SK-N-SH (cell line): ENCODE results near the gene GLCCI1. TPM values are rescaled to one million over a fixed set of nuclear protein-coding genes. Genes with fewer than 3 reads are reported as not detected.

Source experiments
- CTCF ChIA-PET: fragments of 300-600, 350-600 bp; formaldehyde crosslinking; extraction: SDS; loops from one replicate; lab custom pipeline; 2021; lab: Yijun Ruan, JAX
- POLR2A ChIA-PET: fragments of 350-600 bp; sonication (Branson Sonifier 250); formaldehyde crosslinking; extraction: SDS; loops from one replicate; lab custom pipeline; 2020; ENCODE audit warnings: antibody characterized with exemption, inconsistent platforms; lab: Yijun Ruan, JAX
- DNase-seq: peaks from one replicate; pipeline ENCODE4 v3.0.0; 2012
- H2AFZ ChIP-seq: fragments of 200-600 bp; sonication (generic); 2 replicates; pipeline ENCODE4 v1.8.1; 2016; ENCODE audit warnings: antibody characterized with exemption, mild to moderate bottlenecking, low read depth
- H3F3A ChIP-seq: fragments of 200-600 bp; sonication (generic); replicated peaks from 2 replicates; pipeline ENCODE3; 2016; ENCODE audit warnings: antibody characterized with exemption, mild to moderate bottlenecking; ENCODE audit not compliant: insufficient read depth
- H3K27ac ChIP-seq, 2 experiments: fragments of 200-500 bp in 1 of 2; fragments of 200-600 bp in 1 of 2; sonication (Bioruptor generic) in 1 of 2; sonication (generic), shearing (Covaris generic) in 1 of 2; 2 replicates each; pipeline versions ENCODE4 v1.5.1 to v1.6.1; 2014 to 2016; ENCODE audit warnings: low read depth in 2 of 2, inconsistent platforms in 1 of 2, low read length in 1 of 2, mild to moderate bottlenecking in 1 of 2, mixed read lengths in 1 of 2
- H3K27me3 ChIP-seq: fragments of 200-600 bp; sonication (generic), shearing (Covaris generic); 2 replicates; pipeline ENCODE4 v1.6.1; 2016; ENCODE audit warnings: mixed run types; ENCODE audit not compliant: insufficient read depth
- H3K36me3 ChIP-seq, 2 experiments: fragments of 200-500 bp in 1 of 2; fragments of 200-600 bp in 1 of 2; sonication (Bioruptor generic) in 1 of 2; sonication (generic) in 1 of 2; replicated peaks in 1 of 2; 2 replicates each; pipeline versions ENCODE3 to v1.5.1; 2014 to 2016; ENCODE audit warnings: low read length in 1 of 2, mild to moderate bottlenecking in 1 of 2; ENCODE audit not compliant: insufficient read depth in 2 of 2, control insufficient read depth in 1 of 2
- H3K4me1 ChIP-seq, 2 experiments: fragments of 200-500 bp in 1 of 2; fragments of 200-600 bp in 1 of 2; sonication (Bioruptor generic) in 1 of 2; sonication (generic), shearing (Covaris generic) in 1 of 2; 2 replicates each; pipeline versions ENCODE4 v1.5.1 to v1.6.1; 2014 to 2016; ENCODE audit warnings: low read depth in 1 of 2, low read length in 1 of 2, mixed run types in 1 of 2; ENCODE audit not compliant: insufficient read depth in 2 of 2, control insufficient read depth in 1 of 2
- H3K4me2 ChIP-seq: fragments of 200-600 bp; sonication (generic), shearing (Covaris generic); 2 replicates; pipeline ENCODE4 v1.6.1; 2017; ENCODE audit warnings: mixed run types
- H3K4me3 ChIP-seq, 2 experiments: fragments of 200-500 bp in 1 of 2; fragments of 200-600 bp in 1 of 2; sonication (Bioruptor generic) in 1 of 2; sonication (generic), shearing (Covaris generic) in 1 of 2; 2 replicates each; pipeline versions ENCODE4 v1.5.1 to v1.8.1; 2014 to 2016; ENCODE audit warnings: low read depth in 2 of 2, inconsistent platforms in 1 of 2, low read length in 1 of 2, mild to moderate bottlenecking in 1 of 2, mixed read lengths in 1 of 2, moderate library complexity in 1 of 2
- H3K79me2 ChIP-seq: fragments of 200-600 bp; sonication (generic); 2 replicates; pipeline ENCODE4 v1.8.1; 2017; ENCODE audit warnings: mild to moderate bottlenecking; ENCODE audit not compliant: insufficient read depth
- H3K9ac ChIP-seq: fragments of 200-600 bp; sonication (generic); 2 replicates; pipeline ENCODE4 v1.6.1; 2017; ENCODE audit warnings: mixed run types
- H3K9me2 ChIP-seq: fragments of 200-600 bp; sonication (generic); 2 replicates; pipeline ENCODE4 v1.6.1; 2017; ENCODE audit warnings: mixed run types
- H3K9me3 ChIP-seq: fragments of 200-600 bp; sonication (generic); 2 replicates; pipeline ENCODE4 v1.6.1; 2017; ENCODE audit warnings: mixed run types, mild to moderate bottlenecking, moderate library complexity
- H4K20me1 ChIP-seq: fragments of 200-600 bp; sonication (generic); 2 replicates; pipeline ENCODE4 v1.6.1; 2017; ENCODE audit warnings: mild to moderate bottlenecking, mixed run types; ENCODE audit not compliant: insufficient read depth
- ELF1 ChIP-seq: IDR thresholded peaks from 2 replicates; pipeline ENCODE4 v1.4.0; 2012
- FOXM1 ChIP-seq: IDR thresholded peaks from 2 replicates; pipeline ENCODE4 v1.4.0; 2012; ENCODE audit warnings: low read depth, mild to moderate bottlenecking
- GABPA ChIP-seq: IDR thresholded peaks from 2 replicates; pipeline ENCODE4 v1.4.0; 2012; ENCODE audit warnings: low read depth, mild to moderate bottlenecking
- JUND ChIP-seq: IDR thresholded peaks from 2 replicates; pipeline ENCODE4 v1.4.0; 2012
- MAX ChIP-seq: IDR thresholded peaks from 2 replicates; pipeline ENCODE4 v1.4.0; 2012; ENCODE audit warnings: low read depth
- NFIC ChIP-seq: IDR thresholded peaks from 2 replicates; pipeline ENCODE4 v1.4.0; 2012; ENCODE audit warnings: borderline replicate concordance
- NRF1 ChIP-seq: IDR thresholded peaks from 2 replicates; pipeline ENCODE4 v1.6.1; 2012; ENCODE audit warnings: low read depth, mild to moderate bottlenecking, low read length
- POLR2AphosphoS5 ChIP-seq: IDR thresholded peaks from 2 replicates; pipeline ENCODE4 v1.6.1; 2012; ENCODE audit warnings: low read depth, low read length
- REST ChIP-seq: IDR thresholded peaks from 2 replicates; pipeline ENCODE4 v1.6.1; 2012; ENCODE audit warnings: mild to moderate bottlenecking, low read depth, low read length, moderate library complexity
- RFX5 ChIP-seq: IDR thresholded peaks from 2 replicates; pipeline ENCODE4 v1.6.1; 2012; ENCODE audit warnings: mild to moderate bottlenecking, improper control_type of control experiment, low read length
- SIN3A ChIP-seq: IDR thresholded peaks from 2 replicates; pipeline ENCODE4 v1.6.1; 2012; ENCODE audit warnings: low read depth, mild to moderate bottlenecking, low read length, moderate library complexity, borderline replicate concordance
- TCF12 ChIP-seq: IDR thresholded peaks from 2 replicates; pipeline ENCODE4 v1.4.0; 2012
- YY1 ChIP-seq: IDR thresholded peaks from 2 replicates; pipeline ENCODE4 v1.4.0; 2012; ENCODE audit warnings: low read depth, mild to moderate bottlenecking
- ZBTB33 ChIP-seq: IDR thresholded peaks from 2 replicates; pipeline ENCODE4 v1.4.0; 2012; ENCODE audit warnings: low read depth, borderline replicate concordance
- WGBS: methylation state at CpG from one replicate; pipeline ENCODE4 v1.1.6; 2017; ENCODE audit warnings: low lambda C conversion rate; 5-methylcytosine and 5-hydroxymethylcytosine counted together
- polyA plus RNA-seq, 3 experiments: library from polyadenylated mRNA; depleted of rRNA; stranded (reverse); fragments of >200 nt; gene quantifications; 2 replicates each; pipeline ENCODE4 v1.2.3, GENCODE V29; 2012
- TF ChIP-seq, protein P1 (sequence below): fragments of 200-600 bp; sonication (generic); IDR thresholded peaks from 2 replicates; pipeline ENCODE4 v1.6.1; 2017; ENCODE audit warnings: antibody characterized with exemption, mild to moderate bottlenecking, moderate library complexity
- TF ChIP-seq, protein P2 (sequence below): IDR thresholded peaks from 2 replicates; pipeline ENCODE4; 2012

Gene GLCCI1
- polyA plus RNA-seq, 1 of the 3 experiments (the other 2 are of a cell fraction) = 5.5 TPM

GRCh38 chr7:8131694-8132605 lies 163.4 kb downstream of the GLCCI1 start:
- Histone ChIP-seq H3K27me3 (no peaks in the 10 kb centered on the region), H3K9me3 (no peaks in the 10 kb centered on the region), H2AFZ (no peak overlapping the region), H3K9me2 (no peaks in the 10 kb centered on the region), H3F3A (no peaks in the 10 kb centered on the region), H3K27ac (no peak overlapping the region), H3K4me1 (no peaks in the 10 kb centered on the region), H3K36me3 (peaks cover 0 to 4% of the 10 kb centered on the region in 2 experiments), H3K79me2 (no peaks in the 10 kb centered on the region), H3K4me2 (no peak overlapping the region), H3K9ac (no peak overlapping the region), H3K4me3 (no peak overlapping the region), H4K20me1 (no peaks in the 10 kb centered on the region)
- no peak for DNase-seq
- CTCF ChIA-PET = interaction anchor here (1.3 kb wide), 1 partner anchor 10 kb away, joined by 3 read pairs; no protein-coding TSS in a partner anchor
- WGBS = 37% methylated on average over 5 of the region's 5 CpGs
- POLR2A ChIA-PET = no interaction called here
- TF ChIP-seq YY1 (no peak), MAX (no peak), SIN3A (no peak), ZBTB33 (no peak), GABPA (no peak), NFIC (no peak), REST (no peak), JUND (no peak), FOXM1 (no peak), TCF12 (no peak), NRF1 (no peak), RFX5 (no peak), ELF1 (no peak), POLR2AphosphoS5 (no peak)
- TF ChIP-seq, protein P1, sequence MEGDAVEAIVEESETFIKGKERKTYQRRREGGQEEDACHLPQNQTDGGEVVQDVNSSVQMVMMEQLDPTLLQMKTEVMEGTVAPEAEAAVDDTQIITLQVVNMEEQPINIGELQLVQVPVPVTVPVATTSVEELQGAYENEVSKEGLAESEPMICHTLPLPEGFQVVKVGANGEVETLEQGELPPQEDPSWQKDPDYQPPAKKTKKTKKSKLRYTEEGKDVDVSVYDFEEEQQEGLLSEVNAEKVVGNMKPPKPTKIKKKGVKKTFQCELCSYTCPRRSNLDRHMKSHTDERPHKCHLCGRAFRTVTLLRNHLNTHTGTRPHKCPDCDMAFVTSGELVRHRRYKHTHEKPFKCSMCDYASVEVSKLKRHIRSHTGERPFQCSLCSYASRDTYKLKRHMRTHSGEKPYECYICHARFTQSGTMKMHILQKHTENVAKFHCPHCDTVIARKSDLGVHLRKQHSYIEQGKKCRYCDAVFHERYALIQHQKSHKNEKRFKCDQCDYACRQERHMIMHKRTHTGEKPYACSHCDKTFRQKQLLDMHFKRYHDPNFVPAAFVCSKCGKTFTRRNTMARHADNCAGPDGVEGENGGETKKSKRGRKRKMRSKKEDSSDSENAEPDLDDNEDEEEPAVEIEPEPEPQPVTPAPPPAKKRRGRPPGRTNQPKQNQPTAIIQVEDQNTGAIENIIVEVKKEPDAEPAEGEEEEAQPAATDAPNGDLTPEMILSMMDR = no peak
- TF ChIP-seq, protein P2, sequence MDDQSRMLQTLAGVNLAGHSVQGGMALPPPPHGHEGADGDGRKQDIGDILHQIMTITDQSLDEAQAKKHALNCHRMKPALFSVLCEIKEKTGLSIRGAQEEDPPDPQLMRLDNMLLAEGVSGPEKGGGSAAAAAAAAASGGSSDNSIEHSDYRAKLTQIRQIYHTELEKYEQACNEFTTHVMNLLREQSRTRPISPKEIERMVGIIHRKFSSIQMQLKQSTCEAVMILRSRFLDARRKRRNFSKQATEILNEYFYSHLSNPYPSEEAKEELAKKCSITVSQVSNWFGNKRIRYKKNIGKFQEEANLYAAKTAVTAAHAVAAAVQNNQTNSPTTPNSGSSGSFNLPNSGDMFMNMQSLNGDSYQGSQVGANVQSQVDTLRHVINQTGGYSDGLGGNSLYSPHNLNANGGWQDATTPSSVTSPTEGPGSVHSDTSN = no peak
